ENCODE data around the gene NCOA1. TPM values are rescaled to one million over a fixed set of nuclear protein-coding genes. Genes with fewer than 3 reads are reported as not detected.
A peak's percentile ranks its signal among the peaks of the same experiment; 100 is the strongest.

The NCOA1 gene
- total RNA-seq, 1 donor from 2014 or later, result 20.1 TPM

DNA sequence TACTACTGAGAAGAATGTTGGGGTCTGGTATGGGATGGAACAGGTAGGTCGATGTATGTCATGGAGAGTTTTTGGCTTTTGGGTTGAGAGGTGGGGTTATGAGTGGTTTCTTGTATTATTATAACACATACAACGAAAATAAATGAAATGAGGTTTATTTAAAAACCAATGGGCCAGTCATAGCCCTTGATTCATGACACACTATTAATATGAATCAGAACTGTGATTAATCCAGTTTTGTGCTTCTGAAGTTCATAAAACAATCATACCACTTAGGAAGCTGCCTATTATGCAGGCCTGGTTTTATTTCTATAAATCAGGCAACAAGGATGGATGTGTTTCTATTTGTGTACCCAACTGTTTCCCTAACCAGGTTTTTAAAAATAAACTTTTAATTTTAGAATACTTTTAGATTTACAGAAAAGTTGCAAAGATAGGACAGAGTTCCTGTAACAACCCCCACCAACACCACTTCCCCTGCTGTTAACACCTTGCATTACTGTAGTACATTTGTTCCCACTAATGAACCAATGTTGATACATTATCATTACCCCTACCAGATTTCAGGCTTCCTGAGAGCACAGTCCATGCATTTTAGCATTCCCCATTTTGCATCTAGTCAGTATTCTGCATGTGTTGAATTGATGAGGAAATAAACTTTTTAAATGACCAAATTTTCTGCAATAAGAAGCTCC is 37.5 kb upstream of the NCOA1 start:
- Mint-ChIP-seq H3K36me3 (ENCODE audit: low read depth) (no peaks in the 10 kb centered on the region), H3K9me3 (peaks cover 3% of the 10 kb centered on the region), H3K27ac (ENCODE audit: unreplicated experiment) (no peak overlapping the region), H3K4me1 (peaks cover 4% of the 10 kb centered on the region), H3K4me3 (no peak overlapping the region), H3K27me3 (ENCODE audit: low read depth) (peaks cover 15% of the 10 kb centered on the region)
- TF ChIP-seq, protein P1, sequence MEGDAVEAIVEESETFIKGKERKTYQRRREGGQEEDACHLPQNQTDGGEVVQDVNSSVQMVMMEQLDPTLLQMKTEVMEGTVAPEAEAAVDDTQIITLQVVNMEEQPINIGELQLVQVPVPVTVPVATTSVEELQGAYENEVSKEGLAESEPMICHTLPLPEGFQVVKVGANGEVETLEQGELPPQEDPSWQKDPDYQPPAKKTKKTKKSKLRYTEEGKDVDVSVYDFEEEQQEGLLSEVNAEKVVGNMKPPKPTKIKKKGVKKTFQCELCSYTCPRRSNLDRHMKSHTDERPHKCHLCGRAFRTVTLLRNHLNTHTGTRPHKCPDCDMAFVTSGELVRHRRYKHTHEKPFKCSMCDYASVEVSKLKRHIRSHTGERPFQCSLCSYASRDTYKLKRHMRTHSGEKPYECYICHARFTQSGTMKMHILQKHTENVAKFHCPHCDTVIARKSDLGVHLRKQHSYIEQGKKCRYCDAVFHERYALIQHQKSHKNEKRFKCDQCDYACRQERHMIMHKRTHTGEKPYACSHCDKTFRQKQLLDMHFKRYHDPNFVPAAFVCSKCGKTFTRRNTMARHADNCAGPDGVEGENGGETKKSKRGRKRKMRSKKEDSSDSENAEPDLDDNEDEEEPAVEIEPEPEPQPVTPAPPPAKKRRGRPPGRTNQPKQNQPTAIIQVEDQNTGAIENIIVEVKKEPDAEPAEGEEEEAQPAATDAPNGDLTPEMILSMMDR (conservative IDR thresholded peaks at IDR 0.05), result no peak
- no peak for DNase-seq (ENCODE audit: low read depth, low spot score)

DNA sequence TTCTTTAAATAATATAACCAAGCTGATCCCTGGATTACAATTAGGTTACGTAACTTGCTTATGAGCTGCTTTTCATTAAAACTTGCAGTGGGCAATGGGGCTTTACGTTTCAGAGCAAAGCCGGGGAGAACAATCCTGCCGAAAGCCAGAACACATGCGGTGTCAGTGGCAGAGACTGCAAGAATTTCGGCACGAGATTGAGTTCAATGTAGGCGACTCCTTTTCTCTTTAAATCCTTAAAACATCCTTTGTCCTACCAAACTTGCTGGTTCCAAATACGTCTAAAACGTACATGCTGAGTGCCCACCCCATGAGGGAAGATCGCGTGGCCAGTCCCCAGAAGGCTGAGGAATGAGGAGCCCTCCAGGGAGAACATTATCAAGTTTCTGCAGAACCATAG is 36.8 kb upstream of the NCOA1 start:
- Mint-ChIP-seq H3K4me1 (peaks cover 9% of the 10 kb centered on the region), H3K27me3 (ENCODE audit: low read depth) (peaks cover 15% of the 10 kb centered on the region), H3K27ac (ENCODE audit: unreplicated experiment) (no peak overlapping the region), H3K9me3 (peaks cover 3% of the 10 kb centered on the region), H3K4me3 (peak overlapping the region; percentile 13), H3K36me3 (ENCODE audit: low read depth) (no peaks in the 10 kb centered on the region)
- TF ChIP-seq, protein P1 (conservative IDR thresholded peaks at IDR 0.05), result no peak
- no peak for DNase-seq (ENCODE audit: low read depth, low spot score)

DNA sequence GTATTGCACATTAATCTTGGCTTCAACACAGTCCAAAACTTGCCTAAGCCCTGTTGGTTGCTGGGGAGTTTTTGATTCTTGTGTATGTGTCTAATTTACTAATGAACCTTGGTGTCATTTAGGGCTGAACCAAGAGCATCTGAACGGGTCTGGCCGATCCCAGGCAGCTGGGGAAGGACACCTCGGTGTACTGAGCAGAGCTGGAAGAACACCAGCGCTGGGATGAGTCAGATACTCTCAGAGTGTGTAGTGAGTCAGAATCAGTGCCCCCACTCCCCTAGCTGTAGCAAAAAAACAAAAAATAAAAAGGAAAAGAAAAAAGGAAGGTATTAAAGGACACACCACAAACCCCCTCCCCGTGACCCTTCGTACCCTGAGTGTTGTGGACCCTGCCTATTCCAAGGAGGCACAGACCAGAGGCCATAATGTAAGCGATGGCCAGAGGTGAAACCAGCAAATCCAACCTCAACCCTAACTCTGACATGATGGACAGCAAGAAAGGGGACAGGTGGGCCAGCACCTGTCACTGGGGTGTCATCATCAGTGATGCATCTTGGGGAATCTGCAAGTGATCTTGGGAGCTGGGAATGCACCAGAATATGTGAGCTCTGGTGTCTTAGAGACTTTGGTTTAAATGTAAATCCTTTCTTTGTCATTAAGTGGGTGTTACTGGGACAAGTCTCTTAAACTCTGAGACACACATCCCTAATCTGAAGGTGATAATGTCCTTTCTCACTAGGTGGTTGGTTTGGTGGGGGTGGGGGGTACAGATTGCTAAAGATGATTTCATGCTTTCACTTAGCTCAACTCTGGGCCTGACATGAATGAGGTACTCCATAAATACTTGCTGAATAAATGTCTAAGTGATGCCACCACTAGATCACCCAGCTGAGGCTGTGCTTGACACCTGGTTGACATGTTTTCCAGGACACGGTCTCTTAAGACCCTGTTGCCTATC is 34.2 kb upstream of the NCOA1 start:
- DNase-seq (ENCODE audit: low read depth, low spot score), result no peak
- Mint-ChIP-seq H3K27ac (ENCODE audit: unreplicated experiment) (no peak overlapping the region), H3K4me3 (no peak overlapping the region), H3K9me3 (no peaks in the 10 kb centered on the region), H3K4me1 (peaks cover 22% of the 10 kb centered on the region), H3K36me3 (ENCODE audit: low read depth) (no peaks in the 10 kb centered on the region), H3K27me3 (ENCODE audit: low read depth) (peaks cover 15% of the 10 kb centered on the region)
- TF ChIP-seq, protein P1 (conservative IDR thresholded peaks at IDR 0.05), result no peak

DNA sequence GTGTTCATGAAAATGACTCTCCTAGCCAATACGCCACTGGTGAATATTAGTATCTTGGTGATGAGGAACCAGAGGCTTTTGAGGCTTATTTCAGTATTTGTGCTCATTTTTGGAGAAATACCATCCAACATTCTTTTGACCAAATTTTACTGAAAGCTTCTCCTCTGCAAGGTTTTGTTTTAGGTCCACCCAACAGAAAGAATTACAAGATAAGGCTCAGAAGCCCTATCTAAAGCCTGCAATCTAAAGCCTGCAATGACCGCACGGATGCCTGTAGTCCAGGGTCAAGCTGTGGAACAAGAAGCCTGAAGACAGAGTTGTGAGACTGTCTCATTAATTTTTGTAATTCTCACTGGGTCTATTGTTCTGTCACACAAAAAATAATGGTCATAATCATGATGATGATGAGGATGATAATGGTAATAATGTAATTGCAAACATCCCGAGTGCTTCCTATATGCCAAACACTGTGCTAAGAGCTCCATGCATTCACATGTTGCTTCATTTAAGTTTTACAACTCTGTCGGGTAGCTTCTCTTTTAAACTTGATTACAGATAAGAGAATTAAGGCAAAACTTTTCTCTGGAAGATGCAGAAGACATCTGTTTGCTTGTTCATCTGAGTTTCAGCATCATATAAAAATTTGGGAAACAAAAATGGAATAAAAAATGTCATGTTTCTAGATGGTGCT is 33.2 kb upstream of the NCOA1 start:
- TF ChIP-seq, protein P1 (conservative IDR thresholded peaks at IDR 0.05), result no peak
- Mint-ChIP-seq H3K27me3 (ENCODE audit: low read depth) (peaks cover 15% of the 10 kb centered on the region), H3K4me3 (no peak overlapping the region), H3K9me3 (no peaks in the 10 kb centered on the region), H3K36me3 (ENCODE audit: low read depth) (no peaks in the 10 kb centered on the region), H3K4me1 (peaks cover 25% of the 10 kb centered on the region), H3K27ac (ENCODE audit: unreplicated experiment) (no peak overlapping the region)
- DNase-seq (ENCODE audit: low read depth, low spot score), result no peak

All from neural crest cell (in vitro differentiated cells).